ENCODE measurements around the gene LRRC7.

- TF ChIP-seq ZSCAN30 (CRISPR knock-in tag; IDR thresholded peaks at IDR 0.05): no peak
- TF ChIP-seq BHLHE40 (IDR thresholded peaks at IDR 0.05; ENCODE audit: low read length): no peak
Measured at GRCh38 chr1:69858534-69858933, 290.8 kb downstream of the LRRC7 start.

Data from HepG2 (cell line).